Mesodermal cell (in vitro differentiated cells): ENCODE data around the gene RPN1.

Experiments used
- H3K27ac ChIP-seq: 2 replicates; pipeline ENCODE4 v1.7.0; 2013; ENCODE audit warnings: mild to moderate bottlenecking, low read depth, low read length, moderate library complexity; ENCODE audit not compliant: severe bottlenecking
- H3K36me3 ChIP-seq: 2 replicates; pipeline ENCODE4 v1.7.1; 2013; ENCODE audit warnings: mild to moderate bottlenecking, low read length, moderate library complexity; ENCODE audit not compliant: control insufficient read depth, insufficient read depth
- H3K4me1 ChIP-seq: one replicate; pipeline ENCODE4 v1.7.1; 2013; ENCODE audit warnings: mild to moderate bottlenecking, low read length; ENCODE audit not compliant: insufficient read depth, control insufficient read depth, poor library complexity, severe bottlenecking
- H3K4me3 ChIP-seq: 2 replicates; pipeline ENCODE4 v1.7.0; 2013; ENCODE audit warnings: low read length, control low read depth, mild to moderate bottlenecking; ENCODE audit not compliant: insufficient read depth, poor library complexity, severe bottlenecking; ENCODE audit errors: extremely low read depth
- H3K9me3 ChIP-seq: 2 replicates; pipeline ENCODE4 v1.7.1; 2013; ENCODE audit warnings: mild to moderate bottlenecking, low read length, moderate library complexity; ENCODE audit not compliant: control insufficient read depth
- WGBS, 2 experiments: methylation state at CpG; one replicate each; pipeline ENCODE4 v1.1.5; 2013; ENCODE audit warnings: missing lambda C conversion rate in 2 of 2; ENCODE audit not compliant: insufficient coverage in 2 of 2; 5-methylcytosine and 5-hydroxymethylcytosine counted together

Gene RPN1

GRCh38 chr3:128609294-128609693 is 41.3 kb downstream of the RPN1 start:
- H3K4me1 ChIP-seq, result no peaks in the 10 kb centered on the region
- WGBS, 2 experiments, result 91% methylated on average over 5 to 8 of the region's 11 CpGs
- no peaks in the 10 kb centered on the region for H3K9me3 ChIP-seq
- H3K36me3 ChIP-seq, result peaks cover 14% of the 10 kb centered on the region
- no peak overlapping the region for H3K4me3 ChIP-seq
- H3K27ac ChIP-seq, result no peak overlapping the region

- no peak overlapping the region for H3K4me3 ChIP-seq
- peaks cover 10% of the 10 kb centered on the region for H3K36me3 ChIP-seq
- no peaks in the 10 kb centered on the region for H3K9me3 ChIP-seq
- no peaks in the 10 kb centered on the region for H3K4me1 ChIP-seq
- H3K27ac ChIP-seq, result no peak overlapping the region
- 87 to 90% methylated on average over 11 to 12 of the region's 12 CpGs for WGBS, 2 experiments
Observed at GRCh38 chr3:128607710-128608048, 42.9 kb downstream of the RPN1 start.

DNA sequence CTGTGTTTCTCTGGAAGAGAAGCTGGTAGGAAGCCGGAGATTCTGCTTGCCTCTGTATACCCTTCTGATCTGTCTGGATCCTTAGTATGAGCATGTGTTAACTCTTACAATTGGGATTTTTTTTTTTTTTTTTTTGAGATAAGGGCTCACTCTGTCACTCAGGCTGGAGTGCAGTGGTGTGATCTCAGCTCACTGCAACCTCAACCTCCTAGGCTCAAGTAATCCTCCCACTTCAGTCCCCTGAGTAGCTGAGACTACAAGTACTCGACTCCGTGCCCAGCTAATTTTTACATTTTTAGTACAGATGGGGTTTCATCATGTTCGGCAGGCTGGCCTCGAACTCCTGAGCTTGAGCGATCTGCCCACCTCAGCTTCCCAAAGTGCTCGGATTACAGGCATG is 44.5 kb downstream of the RPN1 start:
- H3K4me1 ChIP-seq, result no peaks in the 10 kb centered on the region
- H3K36me3 ChIP-seq, result peaks cover 5% of the 10 kb centered on the region
- no peaks in the 10 kb centered on the region for H3K9me3 ChIP-seq
- WGBS, 2 experiments, result 91% methylated on average over 7 of the region's 7 CpGs
- H3K27ac ChIP-seq, result no peak overlapping the region
- no peak overlapping the region for H3K4me3 ChIP-seq

DNA sequence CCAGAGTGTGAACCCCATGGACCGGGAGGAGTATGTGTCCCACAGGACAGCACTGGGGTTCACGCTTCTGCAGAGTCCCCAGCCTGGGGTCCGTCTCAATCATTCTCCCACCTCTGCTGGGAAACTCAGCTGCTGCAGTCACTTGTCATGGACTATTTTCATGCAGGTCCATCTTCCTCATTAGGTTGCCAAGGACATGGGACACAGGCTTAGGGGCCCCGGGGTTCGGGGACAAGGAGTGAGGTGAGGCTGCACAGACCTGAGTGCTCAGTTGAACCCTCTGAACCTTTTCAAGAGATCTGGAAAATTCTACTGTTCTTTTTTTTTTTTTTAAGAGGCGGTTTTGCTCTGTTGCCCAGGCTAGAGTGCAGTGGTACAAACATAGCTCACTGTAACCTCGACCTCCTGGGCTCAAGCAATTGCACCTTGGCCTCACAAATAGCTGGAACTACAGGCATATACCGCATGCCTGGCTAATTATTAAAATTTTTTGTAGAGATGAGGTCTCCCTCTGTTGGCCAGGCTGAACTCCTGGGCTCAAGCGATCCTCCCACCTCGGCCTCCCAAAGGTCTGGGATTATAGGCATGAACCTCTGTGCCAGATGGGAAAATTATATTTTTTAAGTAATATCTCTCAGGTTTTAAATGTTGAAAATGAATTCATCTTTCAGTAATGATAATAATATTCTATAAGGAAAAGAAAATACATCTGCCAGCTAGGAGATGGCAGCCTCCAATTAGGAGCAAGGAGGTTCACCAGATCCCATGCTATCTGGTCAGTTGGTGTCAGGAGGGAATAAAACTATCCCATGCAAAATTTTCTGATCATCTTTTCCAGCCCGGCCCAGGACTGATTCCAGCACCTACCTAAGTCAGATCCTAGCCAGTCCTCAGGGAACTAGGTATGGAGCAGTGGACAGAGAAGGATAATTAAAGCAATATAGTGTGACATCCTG is 45.2 kb downstream of the RPN1 start:
- H3K27ac ChIP-seq, result no peak overlapping the region
- H3K36me3 ChIP-seq, result peaks cover 1% of the 10 kb centered on the region
- no peak overlapping the region for H3K4me3 ChIP-seq
- 81 to 87% methylated on average over 6 to 7 of the region's 11 CpGs for WGBS, 2 experiments
- no peaks in the 10 kb centered on the region for H3K9me3 ChIP-seq
- no peaks in the 10 kb centered on the region for H3K4me1 ChIP-seq

- Histone ChIP-seq H3K27ac (no peak overlapping the region), H3K4me3 (no peak overlapping the region), H3K36me3 (no peaks in the 10 kb centered on the region), H3K4me1 (no peaks in the 10 kb centered on the region), H3K9me3 (no peaks in the 10 kb centered on the region)
- WGBS, 2 experiments, result 87 to 89% methylated on average over 17 to 18 of the region's 20 CpGs
Observed at GRCh38 chr3:128603811-128604775, 46.5 kb downstream of the RPN1 start.

- 98% methylated on average over 5 to 8 of the region's 8 CpGs for WGBS, 2 experiments
- Histone ChIP-seq H3K4me3 (no peak overlapping the region), H3K4me1 (no peaks in the 10 kb centered on the region), H3K9me3 (no peaks in the 10 kb centered on the region), H3K36me3 (no peaks in the 10 kb centered on the region), H3K27ac (no peak overlapping the region)
Observed at GRCh38 chr3:128603313-128603712, 47.3 kb downstream of the RPN1 start.

DNA sequence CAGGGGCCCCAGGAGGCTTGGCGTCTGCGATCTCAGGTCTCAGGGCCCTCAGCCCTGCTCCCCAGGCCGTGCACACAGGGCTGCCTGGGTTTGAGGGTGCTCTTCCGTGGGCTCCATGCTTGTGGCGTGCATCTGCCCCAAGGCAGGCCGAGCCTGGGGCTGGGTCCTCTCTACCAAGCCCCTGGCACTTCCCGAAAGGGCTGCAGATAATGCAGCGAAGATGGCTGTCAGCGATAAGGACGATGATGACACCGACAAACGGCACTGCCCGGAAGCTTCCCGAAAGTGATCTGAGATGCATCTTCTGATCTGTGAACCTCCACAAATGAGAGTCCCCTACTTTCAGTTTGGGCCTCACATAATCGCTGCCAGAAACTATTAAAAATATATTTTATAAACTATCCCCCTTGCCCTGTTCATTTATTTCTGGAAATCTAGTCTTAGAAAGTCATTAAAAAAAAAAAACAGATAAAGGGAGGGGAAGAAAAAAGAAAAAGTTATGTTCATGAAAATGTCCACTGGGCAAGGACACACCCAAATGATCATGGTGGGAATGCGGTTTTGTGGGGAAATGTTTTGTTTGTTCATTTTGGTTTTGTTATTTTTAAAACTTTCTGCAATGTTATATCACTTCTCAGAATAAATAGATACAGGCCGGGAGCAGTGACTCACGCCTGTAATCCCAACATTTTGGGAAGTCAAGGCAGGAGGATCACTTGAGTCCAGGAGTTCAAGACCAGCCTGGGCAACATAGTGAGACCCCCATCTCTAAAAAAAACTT is 51.5 kb downstream of the RPN1 start:
- no peaks in the 10 kb centered on the region for H3K36me3 ChIP-seq
- WGBS, 2 experiments, result 88 to 91% methylated on average over 16 of the region's 18 CpGs
- no peaks in the 10 kb centered on the region for H3K9me3 ChIP-seq

GRCh38 chr3:128597900-128598299 is 52.7 kb downstream of the RPN1 start:
- H3K9me3 ChIP-seq, result no peaks in the 10 kb centered on the region
- no peaks in the 10 kb centered on the region for H3K4me1 ChIP-seq
- H3K27ac ChIP-seq, result no peak overlapping the region
- H3K4me3 ChIP-seq, result no peak overlapping the region
- H3K36me3 ChIP-seq, result no peaks in the 10 kb centered on the region
- WGBS, 2 experiments, result 72 to 77% methylated on average over 5 to 6 of the region's 6 CpGs

More for the DNA sequence above, 51.5 kb downstream of the RPN1 start:
- no peaks in the 10 kb centered on the region for H3K4me1 ChIP-seq
- no peak overlapping the region for H3K4me3 ChIP-seq
- H3K27ac ChIP-seq, result no peak overlapping the region

GRCh38 chr3:128592864-128593263 is 57.8 kb downstream of the RPN1 start:
- Histone ChIP-seq H3K9me3 (no peaks in the 10 kb centered on the region), H3K4me1 (no peaks in the 10 kb centered on the region), H3K4me3 (no peak overlapping the region), H3K36me3 (no peaks in the 10 kb centered on the region), H3K27ac (no peak overlapping the region)
- WGBS, 2 experiments, result no CpG with 5 or more reads among the region's 4 CpGs

DNA sequence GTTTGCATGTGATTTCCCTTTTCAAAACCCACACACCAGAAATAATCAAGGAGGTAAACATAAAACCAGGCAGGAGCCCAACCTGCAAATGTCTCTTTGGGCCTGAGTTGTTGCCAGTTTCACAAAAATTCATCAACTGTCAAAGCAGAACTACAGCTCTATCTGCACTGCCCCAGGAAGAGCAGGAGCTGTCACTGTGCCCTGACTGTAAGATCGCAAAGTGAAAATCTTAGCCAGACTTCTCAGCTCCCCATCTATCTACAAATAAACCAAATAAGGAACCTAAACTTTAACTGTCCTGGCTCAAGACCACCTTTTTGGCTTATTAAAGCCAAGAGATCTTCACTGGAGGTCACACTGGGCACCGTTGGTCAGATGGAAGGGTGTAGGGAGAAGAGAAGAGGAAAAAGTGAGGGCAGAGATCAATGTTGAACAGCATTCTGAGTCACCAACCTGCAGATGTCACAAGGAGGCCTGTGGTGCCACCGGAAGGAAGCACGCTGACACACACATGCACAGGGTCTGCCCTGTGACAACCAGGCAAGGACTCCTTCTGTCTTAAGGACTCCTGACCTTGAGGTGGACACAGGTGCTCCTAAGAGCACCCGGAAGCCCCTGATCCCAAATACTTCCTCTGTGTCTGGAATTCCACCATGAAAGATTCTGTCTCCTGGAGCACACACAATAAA is 58.7 kb downstream of the RPN1 start:
- H3K36me3 ChIP-seq, result no peaks in the 10 kb centered on the region
- WGBS, 2 experiments, result 69 to 81% methylated on average over 3 to 5 of the region's 5 CpGs
- no peaks in the 10 kb centered on the region for H3K4me1 ChIP-seq
- H3K9me3 ChIP-seq, result no peaks in the 10 kb centered on the region
- no peak overlapping the region for H3K27ac ChIP-seq
- no peak overlapping the region for H3K4me3 ChIP-seq
